ENCODE measurements around the gene C1QTNF9.
A peak's percentile ranks its signal among the peaks of the same experiment; 100 is the strongest.
"Not testable (repeated sequence)": the region's sequence is repeated elsewhere in the genome, so short reads cannot be mapped to it uniquely, and the experiment has no call there.

The C1QTNF9 gene

GRCh38 chr13:24281188-24282008 is 28.0 kb upstream of the C1QTNF9 start:
- DNase-seq (ENCODE audit: insufficient read length, low spot score) (no peak), FAIRE-seq (no peak)

DNA sequence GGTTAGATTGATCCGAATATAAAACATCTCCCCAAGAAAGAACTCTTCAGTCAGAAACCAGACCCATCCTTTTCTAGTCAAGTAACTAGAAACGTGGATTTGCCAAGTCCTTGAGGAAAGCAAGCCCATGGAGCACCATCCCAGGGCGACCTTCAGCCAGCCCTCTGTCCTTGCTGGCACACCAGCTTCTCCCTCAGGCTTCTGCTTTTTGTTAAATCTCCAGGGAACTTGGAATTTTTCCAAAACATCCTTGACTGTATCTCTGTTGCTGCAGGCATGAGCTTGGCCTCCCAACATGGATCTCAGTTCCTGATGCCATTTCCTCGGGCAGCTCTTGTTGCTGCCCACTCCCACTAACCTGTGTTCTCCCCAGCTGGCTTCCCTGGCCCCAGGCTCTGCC is 27.1 kb upstream of the C1QTNF9 start:
- DNase-seq (ENCODE audit: insufficient read length, low spot score) (no peak), FAIRE-seq (no peak)

- no peak for DNase-seq (ENCODE audit: insufficient read length, low spot score)
- no peak for FAIRE-seq
Observed at GRCh38 chr13:24284889-24285565, 24.4 kb upstream of the C1QTNF9 start.

DNA sequence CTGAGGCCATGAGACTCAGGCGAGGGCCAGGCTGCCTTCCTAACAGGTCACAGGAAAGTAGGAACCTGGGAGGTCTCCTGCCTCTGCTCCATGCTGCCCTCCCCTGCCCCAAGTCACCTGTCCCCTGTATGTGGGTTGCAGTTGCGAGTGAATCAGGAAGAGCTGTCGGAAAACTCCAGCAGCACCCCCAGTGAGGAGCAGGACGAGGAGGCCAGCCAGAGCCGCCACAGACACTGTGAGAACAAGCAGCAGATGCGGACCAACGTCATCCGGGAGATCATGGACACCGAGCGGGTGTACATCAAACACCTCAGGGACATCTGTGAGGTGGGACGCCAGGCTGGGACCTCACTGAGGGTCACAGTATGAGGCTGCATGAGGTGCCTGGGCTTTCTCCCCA is 22.8 kb upstream of the C1QTNF9 start:
- FAIRE-seq (no peak), DNase-seq (ENCODE audit: insufficient read length, low spot score) (no peak)

DNA sequence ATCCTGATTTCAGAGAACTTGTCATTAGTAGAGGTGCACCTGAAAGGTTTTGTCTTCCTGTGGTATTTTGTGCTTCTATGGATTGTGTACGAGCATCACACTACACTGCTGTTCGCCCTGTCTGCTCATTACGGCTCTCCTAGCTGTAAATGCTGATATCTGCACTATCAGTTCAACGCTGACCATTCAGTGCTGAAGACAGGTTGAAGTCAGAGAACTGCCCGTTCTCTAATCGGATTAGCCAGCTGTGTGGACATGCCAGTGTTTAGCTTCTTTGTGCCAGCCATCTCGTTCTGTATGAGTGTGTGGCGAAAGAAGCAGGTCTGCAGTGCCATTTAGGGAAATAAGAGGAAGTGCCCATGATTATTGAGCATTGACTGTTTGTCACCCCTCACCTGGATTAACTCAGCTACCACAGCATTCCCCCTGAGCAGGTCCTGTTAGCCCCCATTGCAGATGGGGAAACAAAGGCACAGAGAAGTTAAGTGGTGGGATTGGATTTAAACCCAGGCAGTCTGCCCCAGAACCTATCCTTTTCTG is 21.6 kb upstream of the C1QTNF9 start:
- FAIRE-seq = no peak
- no peak for DNase-seq (ENCODE audit: insufficient read length, low spot score)

DNA sequence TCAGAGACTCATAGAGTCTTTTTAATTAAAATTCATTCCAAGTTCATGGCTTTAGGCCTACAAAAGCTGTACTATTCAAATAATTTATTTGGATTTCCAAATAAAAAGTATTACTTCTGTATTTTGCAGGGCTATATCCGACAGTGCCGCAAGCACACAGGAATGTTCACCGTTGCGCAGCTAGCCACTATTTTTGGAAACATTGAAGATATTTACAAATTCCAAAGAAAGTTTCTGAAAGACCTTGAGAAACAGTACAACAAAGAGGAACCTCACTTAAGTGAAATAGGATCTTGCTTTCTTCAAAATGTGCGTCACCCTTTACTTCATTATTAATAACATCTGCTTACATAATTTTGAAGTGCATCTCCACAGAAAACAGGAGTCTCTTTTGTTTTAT is 20.5 kb upstream of the C1QTNF9 start:
- FAIRE-seq (no peak), DNase-seq (ENCODE audit: insufficient read length, low spot score) (no peak)

DNA sequence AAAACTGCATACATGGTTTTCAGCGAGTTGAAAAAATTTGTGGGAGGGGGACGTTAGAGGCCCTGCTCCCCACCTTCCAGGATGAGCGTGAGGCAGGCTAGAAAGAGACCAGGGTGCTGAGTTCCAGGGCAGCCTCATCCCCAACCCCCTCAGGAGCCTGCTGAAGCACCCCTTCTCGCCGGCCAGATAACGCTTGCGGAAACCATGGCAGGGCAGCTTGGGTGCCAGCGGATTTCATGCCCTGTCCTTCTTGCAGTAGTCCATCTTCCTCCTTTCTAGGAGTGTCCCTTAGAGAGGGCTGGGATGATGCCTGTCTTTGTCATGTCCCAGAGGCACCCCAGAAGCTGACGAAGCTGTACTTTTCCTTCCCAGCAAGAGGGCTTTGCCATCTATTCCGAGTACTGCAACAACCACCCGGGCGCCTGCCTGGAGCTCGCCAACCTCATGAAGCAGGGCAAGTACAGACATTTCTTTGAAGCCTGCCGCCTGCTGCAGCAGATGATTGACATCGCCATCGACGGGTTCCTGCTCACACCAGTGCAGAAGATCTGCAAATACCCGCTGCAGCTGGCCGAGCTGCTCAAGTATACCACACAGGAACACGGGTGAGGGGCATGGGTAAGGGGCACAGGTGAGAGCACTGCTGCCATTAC is 19.0 kb upstream of the C1QTNF9 start:
- FAIRE-seq = no peak
- no peak for DNase-seq (ENCODE audit: insufficient read length, low spot score)

DNA sequence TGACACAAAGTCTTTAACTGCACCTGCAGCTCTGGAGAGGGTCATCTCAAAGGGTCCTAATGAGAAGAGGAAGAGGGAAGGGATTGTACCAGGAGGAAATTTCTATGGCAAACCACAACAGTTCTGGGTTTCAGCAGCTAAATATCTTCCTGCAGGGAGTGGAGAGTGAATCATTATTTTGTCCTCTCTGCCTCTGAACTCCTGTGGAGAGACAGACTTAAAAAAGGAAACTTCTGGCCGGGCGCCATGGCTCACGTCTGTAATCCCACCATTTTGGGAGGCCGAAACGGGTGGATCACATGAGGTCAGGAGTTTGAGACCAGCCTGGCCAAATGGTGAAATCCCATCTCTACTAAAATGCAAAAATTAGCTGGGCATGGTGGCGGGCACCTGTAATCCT is 16.9 kb upstream of the C1QTNF9 start:
- FAIRE-seq (no peak), DNase-seq (ENCODE audit: insufficient read length, low spot score) (no peak)

GRCh38 chr13:24293746-24294145 is 15.6 kb upstream of the C1QTNF9 start:
- DNase-seq (ENCODE audit: insufficient read length, low spot score) (no peak), FAIRE-seq (no peak)

- DNase-seq (ENCODE audit: insufficient read length, low spot score) (no peak), FAIRE-seq (no peak)
Observed at GRCh38 chr13:24299488-24300114, 9.8 kb upstream of the C1QTNF9 start.

GRCh38 chr13:24301434-24301833 is 7.9 kb upstream of the C1QTNF9 start:
- no peak for FAIRE-seq

GRCh38 chr13:24301911-24302310 is 7.5 kb upstream of the C1QTNF9 start:
- DNase-seq (ENCODE audit: insufficient read length, low spot score) = no peak
- no peak for FAIRE-seq

More at GRCh38 chr13:24301434-24301833, 7.9 kb upstream of the C1QTNF9 start:
- no peak for DNase-seq (ENCODE audit: insufficient read length, low spot score)

- FAIRE-seq (no peak), DNase-seq (ENCODE audit: insufficient read length, low spot score) (no peak)
Observed at GRCh38 chr13:24304620-24305019, 4.8 kb upstream of the C1QTNF9 start.

DNA sequence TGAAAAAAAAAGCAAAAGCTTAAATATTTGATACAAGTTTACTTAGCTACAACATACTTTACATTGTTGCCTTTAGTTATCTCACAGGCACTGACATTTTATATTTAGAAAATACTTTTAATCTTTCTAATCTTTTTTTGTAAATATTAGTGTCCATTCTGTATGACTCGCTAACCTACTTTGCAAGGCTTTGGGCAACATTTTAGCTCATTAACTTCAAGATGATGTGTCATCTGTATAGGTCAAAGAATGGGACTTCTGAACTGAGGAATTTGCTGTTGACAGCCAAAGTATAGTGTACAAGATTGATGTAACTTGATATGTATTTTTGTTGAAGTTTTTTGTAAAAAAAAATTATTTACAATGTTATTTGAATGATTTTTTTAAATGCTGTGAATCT is 2.7 kb upstream of the C1QTNF9 start:
- DNase-seq (ENCODE audit: insufficient read length, low spot score) (no peak), FAIRE-seq (no peak)

GRCh38 chr13:24307211-24308067 is 1.9 kb upstream of the C1QTNF9 start:
- FAIRE-seq (no peak), DNase-seq (ENCODE audit: insufficient read length, low spot score) (no peak)

DNA sequence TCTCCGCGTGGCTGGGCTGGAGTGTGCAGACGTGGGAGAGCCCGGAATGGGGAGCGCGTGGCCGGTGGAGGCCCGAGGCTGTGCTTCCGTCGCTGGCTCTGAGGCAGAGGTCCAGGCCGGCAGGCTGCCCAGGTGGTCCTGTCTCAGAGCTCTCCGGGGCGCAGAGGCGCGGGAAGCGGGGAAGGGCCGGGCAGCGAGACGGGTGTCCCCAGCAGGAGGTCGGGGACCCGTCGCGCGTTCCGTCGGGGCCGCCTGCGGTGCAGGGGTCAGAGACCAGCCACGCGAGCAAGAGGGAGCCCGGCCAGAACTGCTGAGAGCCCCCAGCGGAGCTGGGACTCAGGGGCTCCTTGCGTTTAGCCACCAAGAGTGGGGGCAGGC is 1.3 kb upstream of the C1QTNF9 start:
- FAIRE-seq (no peak), DNase-seq (ENCODE audit: insufficient read length, low spot score) (no peak)

GRCh38 chr13:24308488-24309020 is 826 bp upstream of the C1QTNF9 start:
- DNase-seq (ENCODE audit: insufficient read length, low spot score) = no peak
- FAIRE-seq = no peak

DNA sequence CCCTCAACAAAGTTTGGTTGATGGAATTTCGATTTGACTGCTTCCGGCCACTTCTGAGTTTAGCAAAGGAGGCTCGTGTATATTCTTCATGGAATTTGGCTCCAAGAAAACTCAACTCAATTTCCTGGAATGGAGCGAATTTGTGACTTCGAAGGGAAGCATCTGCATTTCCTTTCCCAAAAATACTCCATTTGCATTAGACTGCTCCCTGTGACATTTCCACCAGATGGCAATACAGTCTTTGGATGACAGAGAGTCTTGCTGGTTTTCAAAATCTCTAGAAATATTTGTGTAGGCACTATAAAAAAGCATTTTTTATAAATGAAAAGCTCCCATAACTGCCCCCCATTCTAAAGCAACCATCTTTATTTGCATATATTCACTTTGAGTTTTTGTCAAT is 4.1 kb downstream of the C1QTNF9 start:
- peak; percentile 62 for FAIRE-seq
- DNase-seq (ENCODE audit: insufficient read length, low spot score) = no peak

- DNase-seq (ENCODE audit: insufficient read length, low spot score); FAIRE-seq: not testable (repeated sequence)
Observed at GRCh38 chr13:24317835-24318234, 8.5 kb downstream of the C1QTNF9 start.

- DNase-seq (ENCODE audit: insufficient read length, low spot score) = not testable (repeated sequence)
- peak; percentile 39 for FAIRE-seq
Observed at GRCh38 chr13:24318878-24319277, 9.5 kb downstream of the C1QTNF9 start.
